Prostate gland (tissue), 2 donors: ENCODE measurements around the gene SCNN1A. TPM values are rescaled to one million over a fixed set of nuclear protein-coding genes. Genes with fewer than 3 reads are reported as not detected.

ENCODE experiments used
- DNase-seq: peaks from one replicate; pipeline ENCODE4 v3.0.0-alpha.2; 2019; ENCODE audit warnings: low spot score
- H3K27ac ChIP-seq, 2 donors: fragments of 200-600 bp; sonication (generic); 2 replicates each; pipeline ENCODE4 v1.5.1; 2017 to 2019
- H3K27me3 ChIP-seq: fragments of 200-600 bp; sonication (generic); replicated peaks from 2 replicates; pipeline ENCODE4 v1.5.1; 2019; ENCODE audit not compliant: insufficient read depth
- H3K36me3 ChIP-seq, 2 donors: fragments of 200-600 bp; sonication (generic); 1 replicate in 1 of 2; 2 replicates in 1 of 2; pipeline versions ENCODE4 v1.5.1 to v1.8.1; 2017 to 2019
- H3K4me1 ChIP-seq: fragments of 200-600 bp; sonication (generic); replicated peaks from 2 replicates; pipeline ENCODE4 v1.5.1; 2019
- H3K4me3 ChIP-seq, 2 donors: fragments of 200-600 bp; sonication (generic); 2 replicates each; pipeline ENCODE4 v1.5.1; 2017 to 2019
- H3K9me3 ChIP-seq: fragments of 200-600 bp; sonication (generic); 2 replicates; pipeline ENCODE4 v1.5.1; 2017
- POLR2A ChIP-seq: fragments of 450-650 bp; IDR thresholded peaks from one replicate; pipeline ENCODE4 v1.6.1; 2016; ENCODE audit warnings: antibody characterized with exemption, mild to moderate bottlenecking
- POLR2AphosphoS5 ChIP-seq: sonication (generic); formaldehyde crosslinking; IDR thresholded peaks from one replicate; pipeline ENCODE4 v1.6.1; 2017; ENCODE audit warnings: antibody characterized with exemption
- WGBS: methylation state at CpG from one replicate; pipeline ENCODE4 v1.1.5; 2018; 5-methylcytosine and 5-hydroxymethylcytosine counted together
- intact Hi-C: fragments of 100-400 bp; cut with DNase I; formaldehyde crosslinking; loops from one replicate; pipeline ENCODE4 v1.14.2; 2022
- total RNA-seq, 2 donors: library from RNA; depleted of rRNA; stranded (reverse); fragments of >200 nt; gene quantifications; one replicate each; pipeline ENCODE4 v1.1.0, GENCODE V29; 2016
- TF ChIP-seq, protein P1 (sequence below), 4 experiments: fragments of 200-600 bp in 2 of 4; fragments of 450-650 bp in 2 of 4; sonication (generic) in 2 of 4; IDR thresholded peaks; 1 replicate in 3 of 4; 2 replicates in 1 of 4; pipeline ENCODE4 v1.5.1; 2016 to 2019; ENCODE audit warnings: antibody characterized with exemption in 4 of 4, mild to moderate bottlenecking in 2 of 4, moderate library complexity in 2 of 4

Gene SCNN1A
- total RNA-seq, 2 donors from 2014 or later = 128 to 211 TPM

- WGBS = 38% methylated on average over 15 of the region's 15 CpGs
- TF ChIP-seq, protein P1, sequence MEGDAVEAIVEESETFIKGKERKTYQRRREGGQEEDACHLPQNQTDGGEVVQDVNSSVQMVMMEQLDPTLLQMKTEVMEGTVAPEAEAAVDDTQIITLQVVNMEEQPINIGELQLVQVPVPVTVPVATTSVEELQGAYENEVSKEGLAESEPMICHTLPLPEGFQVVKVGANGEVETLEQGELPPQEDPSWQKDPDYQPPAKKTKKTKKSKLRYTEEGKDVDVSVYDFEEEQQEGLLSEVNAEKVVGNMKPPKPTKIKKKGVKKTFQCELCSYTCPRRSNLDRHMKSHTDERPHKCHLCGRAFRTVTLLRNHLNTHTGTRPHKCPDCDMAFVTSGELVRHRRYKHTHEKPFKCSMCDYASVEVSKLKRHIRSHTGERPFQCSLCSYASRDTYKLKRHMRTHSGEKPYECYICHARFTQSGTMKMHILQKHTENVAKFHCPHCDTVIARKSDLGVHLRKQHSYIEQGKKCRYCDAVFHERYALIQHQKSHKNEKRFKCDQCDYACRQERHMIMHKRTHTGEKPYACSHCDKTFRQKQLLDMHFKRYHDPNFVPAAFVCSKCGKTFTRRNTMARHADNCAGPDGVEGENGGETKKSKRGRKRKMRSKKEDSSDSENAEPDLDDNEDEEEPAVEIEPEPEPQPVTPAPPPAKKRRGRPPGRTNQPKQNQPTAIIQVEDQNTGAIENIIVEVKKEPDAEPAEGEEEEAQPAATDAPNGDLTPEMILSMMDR (IDR thresholded peaks at IDR 0.05) = no peak
- TF ChIP-seq POLR2AphosphoS5 (no peak), POLR2A (no peak)
- H3K9me3 ChIP-seq = no peaks in the 10 kb centered on the region
- no peaks in the 10 kb centered on the region for H3K36me3 ChIP-seq
- peak overlapping the region; percentile 34 to 48 for H3K4me3 ChIP-seq
- H3K27me3 ChIP-seq = no peaks in the 10 kb centered on the region
- H3K27ac ChIP-seq = peak overlapping the region; percentile 85 to 93
- H3K4me1 ChIP-seq = peaks cover 7% of the 10 kb centered on the region
- no peak for DNase-seq
- intact Hi-C loops = no loop called here
Measured at GRCh38 chr12:6364044-6364374, 11.4 kb downstream of the SCNN1A start.

DNA sequence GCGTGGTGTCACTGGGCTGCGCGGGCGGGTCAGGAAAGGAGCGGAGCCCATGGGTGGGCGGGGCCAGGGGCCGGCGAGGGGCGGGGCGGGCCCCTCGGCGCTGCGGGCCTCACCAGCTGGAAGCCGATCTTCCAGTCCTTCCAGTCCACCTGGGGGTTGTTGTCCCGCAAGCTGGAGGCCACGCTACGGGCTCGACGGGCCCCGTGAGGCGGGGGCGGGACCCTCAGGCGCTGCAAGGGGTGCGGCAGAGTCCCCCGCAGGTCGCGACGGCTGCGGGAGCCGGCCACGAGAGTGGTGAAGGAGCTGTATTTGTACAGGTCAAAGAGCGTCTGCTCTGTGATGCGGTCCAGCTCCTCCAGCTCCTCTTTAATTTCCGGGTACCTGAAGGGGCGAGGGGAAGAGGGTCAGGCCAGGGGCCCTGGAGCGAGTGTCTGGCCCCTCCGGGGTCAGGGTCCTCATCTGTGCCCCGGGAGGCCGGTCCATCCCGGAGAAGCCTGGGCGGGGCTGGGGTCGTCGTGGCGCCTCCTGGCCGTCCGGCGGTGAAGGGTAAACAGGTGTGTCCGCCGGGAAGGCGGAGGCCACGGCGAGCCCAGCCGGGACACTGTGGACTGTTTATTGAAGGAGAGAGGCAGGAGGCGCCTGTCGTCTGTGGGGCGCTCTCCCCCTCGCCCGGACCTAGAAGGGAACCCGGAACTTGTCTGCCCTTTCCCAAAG is 11.9 kb downstream of the SCNN1A start:
- Histone ChIP-seq H3K4me1 (peaks cover 7% of the 10 kb centered on the region), H3K27me3 (no peaks in the 10 kb centered on the region), H3K9me3 (no peaks in the 10 kb centered on the region), H3K36me3 (no peaks in the 10 kb centered on the region), H3K27ac (peak overlapping the region; percentile 85 to 93), H3K4me3 (peak overlapping the region; percentile 34 to 48)
- TF ChIP-seq POLR2A (peak; percentile 84), POLR2AphosphoS5 (peak; percentile 78)
- TF ChIP-seq, protein P1 (IDR thresholded peaks at IDR 0.05) = peak in 2 of 4 experiments; percentile 6 to 17
- 4% methylated on average over 48 of the region's 59 CpGs for WGBS
- intact Hi-C loops = no loop called here
- peak; percentile 84 for DNase-seq

DNA sequence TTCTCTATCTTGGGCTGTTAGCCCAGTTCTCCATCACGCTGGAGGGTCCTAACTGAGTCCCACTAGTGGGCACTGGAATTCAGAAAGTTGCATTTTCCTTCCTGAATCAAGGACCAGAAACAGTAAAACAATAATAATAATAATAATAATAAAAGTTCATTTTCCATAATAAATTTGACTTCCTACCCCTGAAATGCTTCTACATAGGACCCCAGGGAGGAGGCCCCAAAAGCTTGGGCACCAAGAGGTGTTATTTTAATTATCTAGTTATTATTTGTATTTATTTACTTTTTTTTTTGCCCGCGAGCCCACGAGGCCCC is 12.4 kb downstream of the SCNN1A start:
- Histone ChIP-seq H3K27ac (peak overlapping the region; percentile 85 to 93), H3K9me3 (no peaks in the 10 kb centered on the region), H3K27me3 (no peaks in the 10 kb centered on the region), H3K36me3 (no peaks in the 10 kb centered on the region), H3K4me1 (peaks cover 7% of the 10 kb centered on the region), H3K4me3 (peak overlapping the region; percentile 34 to 48)
- no peak for TF ChIP-seq POLR2A
- no peak for TF ChIP-seq POLR2AphosphoS5
- TF ChIP-seq, protein P1 (IDR thresholded peaks at IDR 0.05) = no peak
- DNase-seq = no peak
- WGBS = 19% methylated on average over 4 of the region's 4 CpGs
- intact Hi-C loops = no loop called here

DNA sequence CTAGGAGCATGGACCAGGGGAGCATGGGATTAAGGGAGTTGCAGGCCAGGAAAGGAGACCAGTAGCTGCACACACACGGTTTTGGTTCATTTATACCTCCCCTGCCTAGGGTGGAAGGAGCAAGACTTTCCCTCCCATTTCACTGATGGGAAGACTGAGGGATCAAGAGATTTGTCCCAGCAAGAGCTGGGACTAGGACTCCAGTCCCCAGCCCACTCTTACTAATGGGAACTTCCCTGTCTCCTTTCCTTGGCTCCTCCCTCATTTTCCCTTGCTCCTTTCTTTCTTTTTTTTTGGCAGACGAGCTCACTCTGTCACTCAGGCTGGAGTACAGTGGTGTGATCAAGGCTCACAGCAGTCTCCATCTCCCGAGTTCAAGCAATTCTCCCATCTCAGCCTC is 13.0 kb downstream of the SCNN1A start:
- H3K4me1 ChIP-seq = peaks cover 7% of the 10 kb centered on the region
- no peak overlapping the region for H3K4me3 ChIP-seq
- intact Hi-C loops = no loop called here
- H3K27ac ChIP-seq = no peak overlapping the region
- no peak for DNase-seq
- TF ChIP-seq POLR2A (no peak), POLR2AphosphoS5 (no peak)
- TF ChIP-seq, protein P1 (IDR thresholded peaks at IDR 0.05) = no peak
- no peaks in the 10 kb centered on the region for H3K27me3 ChIP-seq
- H3K9me3 ChIP-seq = no peaks in the 10 kb centered on the region
- WGBS = 74% methylated on average over 3 of the region's 3 CpGs
- no peaks in the 10 kb centered on the region for H3K36me3 ChIP-seq

DNA sequence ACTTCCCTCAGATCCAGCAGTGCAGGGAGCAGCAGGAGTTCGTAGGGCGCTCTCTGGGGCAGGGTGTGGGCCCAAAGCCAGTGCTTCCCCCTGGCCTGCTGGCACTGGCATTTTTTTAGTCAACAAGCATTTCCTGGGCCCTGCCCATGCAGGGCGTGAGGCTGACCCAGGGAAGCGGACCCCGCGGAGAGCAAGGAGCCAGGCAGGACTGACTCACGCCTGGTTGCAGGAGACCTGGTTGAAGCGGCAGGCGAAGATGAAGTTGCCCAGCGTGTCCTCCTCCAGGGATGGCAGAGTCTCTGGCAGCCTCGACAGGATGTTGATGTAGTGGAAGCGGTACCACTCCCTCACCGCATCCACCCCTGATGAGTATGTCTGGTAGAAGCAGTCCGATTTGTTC is 13.5 kb downstream of the SCNN1A start:
- Histone ChIP-seq H3K4me1 (peaks cover 7% of the 10 kb centered on the region), H3K4me3 (no peak overlapping the region), H3K9me3 (no peaks in the 10 kb centered on the region), H3K36me3 (no peaks in the 10 kb centered on the region), H3K27ac (peak overlapping the region in 1 of 2 donors; percentile 42), H3K27me3 (no peaks in the 10 kb centered on the region)
- no peak for DNase-seq
- intact Hi-C loops = no loop called here
- WGBS = 73% methylated on average over 14 of the region's 14 CpGs
- no peak for TF ChIP-seq POLR2A
- TF ChIP-seq, protein P1 (IDR thresholded peaks at IDR 0.05) = no peak
- TF ChIP-seq POLR2AphosphoS5 = no peak
